Measurements from ENCODE around the gene TSPAN12.

DNA sequence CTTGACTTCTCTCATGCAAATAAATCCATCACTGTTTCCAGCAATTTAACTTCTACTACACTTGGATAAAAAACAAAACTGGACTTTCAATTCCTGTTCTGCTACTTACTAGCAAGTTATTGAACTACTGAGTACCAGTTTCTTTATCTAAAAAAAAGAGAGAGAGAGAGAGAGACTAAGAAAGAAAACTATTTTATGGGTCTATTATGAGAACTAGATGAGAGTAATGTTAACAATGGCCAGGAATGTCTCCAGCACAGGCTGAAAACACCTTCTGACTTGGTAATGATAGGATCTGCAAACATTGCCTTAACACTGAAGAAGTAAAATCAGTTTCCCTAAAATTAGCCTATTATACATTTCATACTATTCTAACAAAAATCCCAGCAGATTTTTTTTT lies 5.2 kb downstream of the TSPAN12 start:
- TF ChIP-seq, protein P1, sequence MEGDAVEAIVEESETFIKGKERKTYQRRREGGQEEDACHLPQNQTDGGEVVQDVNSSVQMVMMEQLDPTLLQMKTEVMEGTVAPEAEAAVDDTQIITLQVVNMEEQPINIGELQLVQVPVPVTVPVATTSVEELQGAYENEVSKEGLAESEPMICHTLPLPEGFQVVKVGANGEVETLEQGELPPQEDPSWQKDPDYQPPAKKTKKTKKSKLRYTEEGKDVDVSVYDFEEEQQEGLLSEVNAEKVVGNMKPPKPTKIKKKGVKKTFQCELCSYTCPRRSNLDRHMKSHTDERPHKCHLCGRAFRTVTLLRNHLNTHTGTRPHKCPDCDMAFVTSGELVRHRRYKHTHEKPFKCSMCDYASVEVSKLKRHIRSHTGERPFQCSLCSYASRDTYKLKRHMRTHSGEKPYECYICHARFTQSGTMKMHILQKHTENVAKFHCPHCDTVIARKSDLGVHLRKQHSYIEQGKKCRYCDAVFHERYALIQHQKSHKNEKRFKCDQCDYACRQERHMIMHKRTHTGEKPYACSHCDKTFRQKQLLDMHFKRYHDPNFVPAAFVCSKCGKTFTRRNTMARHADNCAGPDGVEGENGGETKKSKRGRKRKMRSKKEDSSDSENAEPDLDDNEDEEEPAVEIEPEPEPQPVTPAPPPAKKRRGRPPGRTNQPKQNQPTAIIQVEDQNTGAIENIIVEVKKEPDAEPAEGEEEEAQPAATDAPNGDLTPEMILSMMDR (IDR thresholded peaks at IDR 0.05) = no peak
- no peak for TF ChIP-seq EZH2 (IDR thresholded peaks at IDR 0.05; ENCODE audit: borderline replicate concordance, insufficient read depth, low read depth, low read length, poor library complexity, severe bottlenecking)
